ENCODE data around the gene SSBP4. TPM values are rescaled to one million over a fixed set of nuclear protein-coding genes. Genes with fewer than 3 reads are reported as not detected.

Gene SSBP4
- total RNA-seq, 1 experiment from 2014 or later = 164 TPM

GRCh38 chr19:18456279-18456678 lies 37.1 kb downstream of the SSBP4 start:
- no peak for DNase-seq (ENCODE audit: low read depth, low spot score)
- no peak for ATAC-seq
- H3K9me3 ChIP-seq (ENCODE audit: control insufficient read depth in 1 of 2, insufficient read depth in 1 of 2, low read depth in 1 of 2, low read length in 2 of 2) = no peaks in the 10 kb centered on the region
- H3K4me2 ChIP-seq (ENCODE audit: low read length) = no peak overlapping the region
- no peaks in the 10 kb centered on the region for H3K79me2 ChIP-seq (ENCODE audit: insufficient read depth, low read length)
- no TSS peak for BruUV-seq (replicated peaks)
- no peak overlapping the region for H2AFZ ChIP-seq (ENCODE audit: low read depth, low read length, poor library complexity, severe bottlenecking)
- no peaks in the 10 kb centered on the region for H3K27me3 ChIP-seq (ENCODE audit: insufficient read depth, low read length)
- H3K9me2 ChIP-seq (ENCODE audit: insufficient read depth) = no peaks in the 10 kb centered on the region
- peaks cover 7 to 16% of the 10 kb centered on the region in 2 experiments; a peak in 3 of 4 replicates for H3K36me3 ChIP-seq (ENCODE audit: control insufficient read depth in 1 of 2, insufficient read depth in 2 of 2, low read length in 2 of 2)
- intact Hi-C loops (cut with micrococcal nuclease) = no loop called here
- CTCF ChIA-PET = no interaction called here
- peaks cover 15 to 19% of the 10 kb centered on the region in 2 experiments for H3K4me1 ChIP-seq (ENCODE audit: control insufficient read depth in 1 of 2, insufficient read depth in 2 of 2, low read length in 2 of 2)
- TF ChIP-seq SP1 (IDR thresholded peaks at IDR 0.05; ENCODE audit: low read depth) = no peak
- no peak for TF ChIP-seq FOSL1 (IDR thresholded peaks at IDR 0.05; ENCODE audit: low read depth)
- TF ChIP-seq CBX3 (IDR thresholded peaks at IDR 0.05; ENCODE audit: low read depth) = no peak
- TF ChIP-seq JUND (IDR thresholded peaks at IDR 0.05) = no peak
- TF ChIP-seq, protein P1, sequence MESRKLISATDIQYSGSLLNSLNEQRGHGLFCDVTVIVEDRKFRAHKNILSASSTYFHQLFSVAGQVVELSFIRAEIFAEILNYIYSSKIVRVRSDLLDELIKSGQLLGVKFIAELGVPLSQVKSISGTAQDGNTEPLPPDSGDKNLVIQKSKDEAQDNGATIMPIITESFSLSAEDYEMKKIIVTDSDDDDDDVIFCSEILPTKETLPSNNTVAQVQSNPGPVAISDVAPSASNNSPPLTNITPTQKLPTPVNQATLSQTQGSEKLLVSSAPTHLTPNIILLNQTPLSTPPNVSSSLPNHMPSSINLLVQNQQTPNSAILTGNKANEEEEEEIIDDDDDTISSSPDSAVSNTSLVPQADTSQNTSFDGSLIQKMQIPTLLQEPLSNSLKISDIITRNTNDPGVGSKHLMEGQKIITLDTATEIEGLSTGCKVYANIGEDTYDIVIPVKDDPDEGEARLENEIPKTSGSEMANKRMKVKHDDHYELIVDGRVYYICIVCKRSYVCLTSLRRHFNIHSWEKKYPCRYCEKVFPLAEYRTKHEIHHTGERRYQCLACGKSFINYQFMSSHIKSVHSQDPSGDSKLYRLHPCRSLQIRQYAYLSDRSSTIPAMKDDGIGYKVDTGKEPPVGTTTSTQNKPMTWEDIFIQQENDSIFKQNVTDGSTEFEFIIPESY (IDR thresholded peaks at IDR 0.05; ENCODE audit: extremely low read depth, insufficient replicate concordance, low read length) = no peak
- no peak for TF ChIP-seq CEBPB (IDR thresholded peaks at IDR 0.05; ENCODE audit: low read depth)
- TF ChIP-seq ATF3 (IDR thresholded peaks at IDR 0.05) = no peak
- TF ChIP-seq SRF (IDR thresholded peaks at IDR 0.05; ENCODE audit: low read depth) = no peak
- TF ChIP-seq, protein P2, sequence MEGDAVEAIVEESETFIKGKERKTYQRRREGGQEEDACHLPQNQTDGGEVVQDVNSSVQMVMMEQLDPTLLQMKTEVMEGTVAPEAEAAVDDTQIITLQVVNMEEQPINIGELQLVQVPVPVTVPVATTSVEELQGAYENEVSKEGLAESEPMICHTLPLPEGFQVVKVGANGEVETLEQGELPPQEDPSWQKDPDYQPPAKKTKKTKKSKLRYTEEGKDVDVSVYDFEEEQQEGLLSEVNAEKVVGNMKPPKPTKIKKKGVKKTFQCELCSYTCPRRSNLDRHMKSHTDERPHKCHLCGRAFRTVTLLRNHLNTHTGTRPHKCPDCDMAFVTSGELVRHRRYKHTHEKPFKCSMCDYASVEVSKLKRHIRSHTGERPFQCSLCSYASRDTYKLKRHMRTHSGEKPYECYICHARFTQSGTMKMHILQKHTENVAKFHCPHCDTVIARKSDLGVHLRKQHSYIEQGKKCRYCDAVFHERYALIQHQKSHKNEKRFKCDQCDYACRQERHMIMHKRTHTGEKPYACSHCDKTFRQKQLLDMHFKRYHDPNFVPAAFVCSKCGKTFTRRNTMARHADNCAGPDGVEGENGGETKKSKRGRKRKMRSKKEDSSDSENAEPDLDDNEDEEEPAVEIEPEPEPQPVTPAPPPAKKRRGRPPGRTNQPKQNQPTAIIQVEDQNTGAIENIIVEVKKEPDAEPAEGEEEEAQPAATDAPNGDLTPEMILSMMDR (IDR thresholded peaks at IDR 0.05 in 2 of 3, conservative IDR thresholded peaks at IDR 0.05 in 1 of 3; ENCODE audit: borderline replicate concordance in 1 of 3, insufficient read depth in 1 of 3, low read depth in 2 of 3, low read length in 2 of 3) = no peak
- no peak for TF ChIP-seq ELF1 (IDR thresholded peaks at IDR 0.05; ENCODE audit: borderline replicate concordance, low read depth)
- no peak for TF ChIP-seq POLR2A (IDR thresholded peaks at IDR 0.05; ENCODE audit: borderline replicate concordance, extremely low read depth, insufficient read depth, insufficient read length)
- no peak for TF ChIP-seq TCF7L2 (IDR thresholded peaks at IDR 0.05; ENCODE audit: borderline replicate concordance, extremely low read depth, insufficient read depth, insufficient read length)
- no peak for TF ChIP-seq RAD21 (IDR thresholded peaks at IDR 0.05; ENCODE audit: low read depth)
- no peak for TF ChIP-seq REST (IDR thresholded peaks at IDR 0.05; ENCODE audit: low read depth)
- TF ChIP-seq ZFX (IDR thresholded peaks at IDR 0.05) = no peak
- no peak for TF ChIP-seq EZH2 (IDR thresholded peaks at IDR 0.05)
- TF ChIP-seq MAX (IDR thresholded peaks at IDR 0.05) = no peak
- no peak for TF ChIP-seq YY1 (IDR thresholded peaks at IDR 0.05; ENCODE audit: extremely low read depth, insufficient replicate concordance, low read depth, low read length)
- TF ChIP-seq POLR2AphosphoS5 (IDR thresholded peaks at IDR 0.05; ENCODE audit: low read depth, low read length) = no peak
- no peak for TF ChIP-seq SIN3A (IDR thresholded peaks at IDR 0.05; ENCODE audit: low read depth)
- no peak overlapping the region for H3K27ac ChIP-seq (ENCODE audit: low read depth, low read length)
- no peak overlapping the region for H3K4me3 ChIP-seq (replicated peaks in 1 of 2; ENCODE audit: low read depth in 1 of 2, low read length in 2 of 2)
- no peaks in the 10 kb centered on the region for H4K20me1 ChIP-seq (ENCODE audit: insufficient read depth)
- POLR2A ChIA-PET = no interaction called here
- no peak overlapping the region for H3K9ac ChIP-seq (ENCODE audit: low read length)
- RAD21 ChIA-PET (ENCODE audit: low non-redundant PET in 1 of 2, low total read pairs in 2 of 2, uncharacterized antibody in 2 of 2, unreplicated experiment in 2 of 2) = no interaction called here

Measured in HCT116 (cell line).